Adrenal gland (tissue), 5 donors: ENCODE data around the gene DTL.

Experiments used
- POLR2A ChIP-seq, 2 donors: fragments of 450-650 bp; IDR thresholded peaks; one replicate each; pipeline ENCODE4 v1.6.1; 2017; ENCODE audit warnings: antibody characterized with exemption in 2 of 2, mild to moderate bottlenecking in 2 of 2, moderate library complexity in 1 of 2
- TF ChIP-seq, protein P1 (sequence below), 6 experiments: fragments of 450-650 bp in 4 of 6; fragments of 200-600 bp in 2 of 6; sonication (generic) in 1 of 6; IDR thresholded peaks; 1 replicate in 5 of 6; 2 replicates in 1 of 6; pipeline versions ENCODE4 v1.5.1 to v1.8.0; 2016 to 2021; ENCODE audit warnings: antibody characterized with exemption in 6 of 6, mild to moderate bottlenecking in 2 of 6, moderate library complexity in 1 of 6
- donor health status: DM: no; HTN: no; CAD: no.

GRCh38 chr1:212125654-212126053 lies 90.1 kb downstream of the DTL start:
- TF ChIP-seq, protein P1, sequence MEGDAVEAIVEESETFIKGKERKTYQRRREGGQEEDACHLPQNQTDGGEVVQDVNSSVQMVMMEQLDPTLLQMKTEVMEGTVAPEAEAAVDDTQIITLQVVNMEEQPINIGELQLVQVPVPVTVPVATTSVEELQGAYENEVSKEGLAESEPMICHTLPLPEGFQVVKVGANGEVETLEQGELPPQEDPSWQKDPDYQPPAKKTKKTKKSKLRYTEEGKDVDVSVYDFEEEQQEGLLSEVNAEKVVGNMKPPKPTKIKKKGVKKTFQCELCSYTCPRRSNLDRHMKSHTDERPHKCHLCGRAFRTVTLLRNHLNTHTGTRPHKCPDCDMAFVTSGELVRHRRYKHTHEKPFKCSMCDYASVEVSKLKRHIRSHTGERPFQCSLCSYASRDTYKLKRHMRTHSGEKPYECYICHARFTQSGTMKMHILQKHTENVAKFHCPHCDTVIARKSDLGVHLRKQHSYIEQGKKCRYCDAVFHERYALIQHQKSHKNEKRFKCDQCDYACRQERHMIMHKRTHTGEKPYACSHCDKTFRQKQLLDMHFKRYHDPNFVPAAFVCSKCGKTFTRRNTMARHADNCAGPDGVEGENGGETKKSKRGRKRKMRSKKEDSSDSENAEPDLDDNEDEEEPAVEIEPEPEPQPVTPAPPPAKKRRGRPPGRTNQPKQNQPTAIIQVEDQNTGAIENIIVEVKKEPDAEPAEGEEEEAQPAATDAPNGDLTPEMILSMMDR (IDR thresholded peaks at IDR 0.05): no peak
- TF ChIP-seq POLR2A (IDR thresholded peaks at IDR 0.05): no peak
